Activated CD8-positive, alpha-beta T cell treated with anti-CD3 and anti-CD28 coated beads, Interleukin-2, amount 10 ng/mL, durations not matched to agents 7 days and 5 days (primary cell): Measurements from ENCODE around the gene TMEM186. TPM values are rescaled to one million over a fixed set of nuclear protein-coding genes. Genes with fewer than 3 reads are reported as not detected.
"Not testable (repeated sequence)": the region's sequence is repeated elsewhere in the genome, so short reads cannot be mapped to it uniquely, and the experiment has no call there.

ENCODE experiments used
- ATAC-seq: fragments of 150-1000 bp; cut with Tn5 transposase; one replicate; pipeline ENCODE4 v1.10.0; 2021; ENCODE audit warnings: moderate library complexity
- CTCF ChIA-PET: fragments of 350-600 bp; sonication (Branson Sonifier 250); formaldehyde crosslinking; loops from one replicate; lab custom pipeline; 2021; ENCODE audit warnings: antibody characterized with exemption; lab: Charles Lee
- POLR2A ChIA-PET: fragments of 350-600 bp; sonication (Branson Sonifier 250); formaldehyde crosslinking; loops from one replicate; lab custom pipeline; 2021; ENCODE audit warnings: antibody characterized with exemption; lab: Charles Lee
- DNase-seq: peaks from one replicate; pipeline ENCODE4 v3.0.0-alpha.2; 2020
- H3K27ac Mint-ChIP-seq: one replicate; pipeline ENCODE4 v1.8.0; 2021; ENCODE audit warnings: mild to moderate bottlenecking, mixed read lengths
- H3K27me3 Mint-ChIP-seq: one replicate; pipeline ENCODE4 v1.8.0; 2021; ENCODE audit warnings: low read depth, mixed read lengths
- H3K36me3 Mint-ChIP-seq: one replicate; pipeline ENCODE4 v1.8.0; 2021; ENCODE audit warnings: low read depth, mixed read lengths
- H3K4me1 Mint-ChIP-seq: one replicate; pipeline ENCODE4 v1.8.0; 2021; ENCODE audit warnings: low read depth, mixed read lengths
- H3K4me3 Mint-ChIP-seq: one replicate; pipeline ENCODE4 v1.8.0; 2021; ENCODE audit warnings: mild to moderate bottlenecking, mixed read lengths
- H3K9me3 Mint-ChIP-seq: one replicate; pipeline ENCODE4 v1.8.0; 2022; ENCODE audit warnings: mixed read lengths; ENCODE audit not compliant: insufficient read depth
- total RNA-seq, 2 experiments: library from RNA; stranded (reverse); gene quantifications; one replicate each; pipeline ENCODE4 v1.2.3, GENCODE V29; 2021

TMEM186 gene
- total RNA-seq, 2 experiments from 2014 or later: 11.0 to 11.1 TPM

GRCh38 chr16:8788578-8789172 lies 8.8 kb downstream of the TMEM186 start:
- ChIA-PET CTCF (no interaction called here), POLR2A (no interaction called here)
- Mint-ChIP-seq H3K4me3 (no peak overlapping the region), H3K9me3 (no peaks in the 10 kb centered on the region), H3K27me3 (no peaks in the 10 kb centered on the region), H3K27ac (no peak overlapping the region), H3K36me3 (peaks cover 2% of the 10 kb centered on the region), H3K4me1 (no peaks in the 10 kb centered on the region)
- ATAC-seq (no peak), DNase-seq (no peak)

GRCh38 chr16:8786316-8786715 lies 11.1 kb downstream of the TMEM186 start:
- H3K4me3 Mint-ChIP-seq, H3K27ac Mint-ChIP-seq, H3K36me3 Mint-ChIP-seq, H3K27me3 Mint-ChIP-seq, POLR2A ChIA-PET, H3K9me3 Mint-ChIP-seq, H3K4me1 Mint-ChIP-seq, DNase-seq, ATAC-seq: not testable (repeated sequence)
- CTCF ChIA-PET: interaction anchor here (1.6 kb wide), 1 partner anchor 9 kb away, joined by 3 read pairs; no protein-coding TSS in a partner anchor

GRCh38 chr16:8785408-8785807 lies 12.0 kb downstream of the TMEM186 start:
- no peaks in the 10 kb centered on the region for H3K9me3 Mint-ChIP-seq
- no peak for DNase-seq
- no peak for ATAC-seq
- ChIA-PET POLR2A (interaction anchor here (0.6 kb wide), 1 partner anchor 244 kb away, joined by 4 read pairs; no protein-coding TSS in a partner anchor), CTCF (interaction anchor here (1.6 kb wide), 1 partner anchor 8 kb away, joined by 3 read pairs; no protein-coding TSS in a partner anchor)
- H3K36me3 Mint-ChIP-seq: no peaks in the 10 kb centered on the region
- H3K27ac Mint-ChIP-seq: no peak overlapping the region
- H3K4me1 Mint-ChIP-seq: no peaks in the 10 kb centered on the region
- H3K27me3 Mint-ChIP-seq: no peaks in the 10 kb centered on the region
- H3K4me3 Mint-ChIP-seq: no peak overlapping the region

GRCh38 chr16:8782673-8783072 lies 14.8 kb downstream of the TMEM186 start:
- CTCF ChIA-PET: no interaction called here
- Mint-ChIP-seq H3K27me3 (no peaks in the 10 kb centered on the region), H3K36me3 (no peaks in the 10 kb centered on the region)

GRCh38 chr16:8781797-8782196 lies 15.6 kb downstream of the TMEM186 start:
- H3K4me1 Mint-ChIP-seq: no peaks in the 10 kb centered on the region
- ATAC-seq (no peak), DNase-seq (no peak)
- no peaks in the 10 kb centered on the region for H3K9me3 Mint-ChIP-seq
- H3K27me3 Mint-ChIP-seq: no peaks in the 10 kb centered on the region
- no peak overlapping the region for H3K27ac Mint-ChIP-seq
- H3K4me3 Mint-ChIP-seq: no peak overlapping the region
- ChIA-PET POLR2A (no interaction called here), CTCF (no interaction called here)
- H3K36me3 Mint-ChIP-seq: peaks cover 2% of the 10 kb centered on the region

More at GRCh38 chr16:8782673-8783072, 14.8 kb downstream of the TMEM186 start:
- DNase-seq (no peak), ATAC-seq (no peak)
- no peaks in the 10 kb centered on the region for H3K9me3 Mint-ChIP-seq
- H3K27ac Mint-ChIP-seq: no peak overlapping the region
- POLR2A ChIA-PET: no interaction called here
- no peak overlapping the region for H3K4me3 Mint-ChIP-seq
- no peaks in the 10 kb centered on the region for H3K4me1 Mint-ChIP-seq

- ChIA-PET POLR2A (no interaction called here), CTCF (interaction anchor here (1.4 kb wide), 1 partner anchor 9 kb away, joined by 3 read pairs; no protein-coding TSS in a partner anchor)
- Mint-ChIP-seq H3K36me3 (peaks cover 2% of the 10 kb centered on the region), H3K4me1 (no peaks in the 10 kb centered on the region), H3K27ac (no peak overlapping the region), H3K27me3 (no peaks in the 10 kb centered on the region), H3K4me3 (no peak overlapping the region), H3K9me3 (no peaks in the 10 kb centered on the region)
- DNase-seq (no peak), ATAC-seq (no peak)
Observed at GRCh38 chr16:8777217-8777616, 20.2 kb downstream of the TMEM186 start.

- no peak for ATAC-seq
- Mint-ChIP-seq H3K27me3 (no peaks in the 10 kb centered on the region), H3K4me1 (no peaks in the 10 kb centered on the region), H3K9me3 (no peaks in the 10 kb centered on the region), H3K4me3 (no peak overlapping the region), H3K27ac (no peak overlapping the region), H3K36me3 (peaks cover 2% of the 10 kb centered on the region)
- DNase-seq: no peak
- CTCF ChIA-PET: interaction anchor here (1.4 kb wide), 1 partner anchor 10 kb away, joined by 3 read pairs; no protein-coding TSS in a partner anchor
- POLR2A ChIA-PET: no interaction called here
Observed at GRCh38 chr16:8776129-8776584, 21.3 kb downstream of the TMEM186 start.

GRCh38 chr16:8775359-8775758 lies 22.1 kb downstream of the TMEM186 start:
- H3K27me3 Mint-ChIP-seq: no peaks in the 10 kb centered on the region
- POLR2A ChIA-PET: no interaction called here
- CTCF ChIA-PET: no interaction called here
- H3K9me3 Mint-ChIP-seq: no peaks in the 10 kb centered on the region
- ATAC-seq (no peak), DNase-seq (no peak)
- no peak overlapping the region for H3K4me3 Mint-ChIP-seq
- no peak overlapping the region for H3K27ac Mint-ChIP-seq
- H3K4me1 Mint-ChIP-seq: no peaks in the 10 kb centered on the region
- H3K36me3 Mint-ChIP-seq: peaks cover 2% of the 10 kb centered on the region

GRCh38 chr16:8774208-8774607 lies 23.2 kb downstream of the TMEM186 start:
- ATAC-seq (no peak), DNase-seq (no peak)
- CTCF ChIA-PET: no interaction called here
- H3K27me3 Mint-ChIP-seq: no peaks in the 10 kb centered on the region
- H3K9me3 Mint-ChIP-seq: no peaks in the 10 kb centered on the region
- H3K4me1 Mint-ChIP-seq: no peaks in the 10 kb centered on the region
- POLR2A ChIA-PET: no interaction called here
- no peak overlapping the region for H3K4me3 Mint-ChIP-seq
- H3K36me3 Mint-ChIP-seq: peaks cover 2% of the 10 kb centered on the region
- H3K27ac Mint-ChIP-seq: no peak overlapping the region

- DNase-seq (no peak), ATAC-seq (no peak)
- Mint-ChIP-seq H3K4me3 (no peak overlapping the region), H3K27me3 (no peaks in the 10 kb centered on the region), H3K36me3 (peaks cover 2% of the 10 kb centered on the region), H3K9me3 (no peaks in the 10 kb centered on the region), H3K4me1 (no peaks in the 10 kb centered on the region), H3K27ac (no peak overlapping the region)
- POLR2A ChIA-PET: no interaction called here
- CTCF ChIA-PET: no interaction called here
Observed at GRCh38 chr16:8773537-8773936, 23.9 kb downstream of the TMEM186 start.

GRCh38 chr16:8768692-8769091 lies 28.7 kb downstream of the TMEM186 start:
- Mint-ChIP-seq H3K9me3 (no peaks in the 10 kb centered on the region), H3K4me1 (no peaks in the 10 kb centered on the region), H3K4me3 (no peak overlapping the region), H3K27ac (no peak overlapping the region), H3K36me3 (no peaks in the 10 kb centered on the region), H3K27me3 (no peaks in the 10 kb centered on the region)
- ChIA-PET POLR2A (no interaction called here), CTCF (no interaction called here)
- no peak for ATAC-seq
- DNase-seq: no peak

GRCh38 chr16:8768283-8768682 lies 29.2 kb downstream of the TMEM186 start:
- Mint-ChIP-seq H3K4me3 (no peak overlapping the region), H3K9me3 (no peaks in the 10 kb centered on the region), H3K4me1 (no peaks in the 10 kb centered on the region), H3K36me3 (no peaks in the 10 kb centered on the region), H3K27me3 (no peaks in the 10 kb centered on the region), H3K27ac (no peak overlapping the region)
- ATAC-seq (no peak), DNase-seq (no peak)
- ChIA-PET CTCF (interaction anchor here (0.6 kb wide), 1 partner anchor 111 kb away, joined by 4 read pairs; no protein-coding TSS in a partner anchor), POLR2A (no interaction called here)
